ENCODE data around the gene SECISBP2L.

GRCh38 chr15:49079340-49080039 is 33.2 kb upstream of the SECISBP2L start:
- TF ChIP-seq EZH2 (IDR thresholded peaks at IDR 0.05; ENCODE audit: low read length) = no peak
- TF ChIP-seq, protein P1, sequence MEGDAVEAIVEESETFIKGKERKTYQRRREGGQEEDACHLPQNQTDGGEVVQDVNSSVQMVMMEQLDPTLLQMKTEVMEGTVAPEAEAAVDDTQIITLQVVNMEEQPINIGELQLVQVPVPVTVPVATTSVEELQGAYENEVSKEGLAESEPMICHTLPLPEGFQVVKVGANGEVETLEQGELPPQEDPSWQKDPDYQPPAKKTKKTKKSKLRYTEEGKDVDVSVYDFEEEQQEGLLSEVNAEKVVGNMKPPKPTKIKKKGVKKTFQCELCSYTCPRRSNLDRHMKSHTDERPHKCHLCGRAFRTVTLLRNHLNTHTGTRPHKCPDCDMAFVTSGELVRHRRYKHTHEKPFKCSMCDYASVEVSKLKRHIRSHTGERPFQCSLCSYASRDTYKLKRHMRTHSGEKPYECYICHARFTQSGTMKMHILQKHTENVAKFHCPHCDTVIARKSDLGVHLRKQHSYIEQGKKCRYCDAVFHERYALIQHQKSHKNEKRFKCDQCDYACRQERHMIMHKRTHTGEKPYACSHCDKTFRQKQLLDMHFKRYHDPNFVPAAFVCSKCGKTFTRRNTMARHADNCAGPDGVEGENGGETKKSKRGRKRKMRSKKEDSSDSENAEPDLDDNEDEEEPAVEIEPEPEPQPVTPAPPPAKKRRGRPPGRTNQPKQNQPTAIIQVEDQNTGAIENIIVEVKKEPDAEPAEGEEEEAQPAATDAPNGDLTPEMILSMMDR (optimal IDR thresholded peaks at IDR 0.05 in 1 of 3, IDR thresholded peaks at IDR 0.05 in 1 of 3, conservative IDR thresholded peaks at IDR 0.05 in 1 of 3; ENCODE audit: extremely low read depth in 1 of 3, insufficient read depth in 2 of 3, low read length in 3 of 3) = no peak

Measured in keratinocyte (primary cell).